ENCODE results near the gene NUP93.
"Not testable (repeated sequence)": the region's sequence is repeated elsewhere in the genome, so short reads cannot be mapped to it uniquely, and the experiment has no call there.

Gene NUP93

GRCh38 chr16:56779906-56780305, 50.0 kb downstream of the NUP93 start:
- DNase-seq (ENCODE audit: low spot score), result no peak

- DNase-seq (ENCODE audit: low spot score), result no peak
Observed at GRCh38 chr16:56780646-56781045, 50.7 kb downstream of the NUP93 start.

- DNase-seq (ENCODE audit: low spot score), result no peak
Observed at GRCh38 chr16:56781528-56781961, 51.6 kb downstream of the NUP93 start.

GRCh38 chr16:56783344-56783743, 53.4 kb downstream of the NUP93 start:
- DNase-seq (ENCODE audit: low spot score), result no peak

- no peak for DNase-seq (ENCODE audit: low spot score)
Observed at GRCh38 chr16:56785317-56785716, 55.4 kb downstream of the NUP93 start.

- no peak for DNase-seq (ENCODE audit: low spot score)
Observed at GRCh38 chr16:56787167-56787566, 57.2 kb downstream of the NUP93 start.

- DNase-seq (ENCODE audit: low spot score), result no peak
Observed at GRCh38 chr16:56788435-56788834, 58.5 kb downstream of the NUP93 start.

GRCh38 chr16:56789360-56789759, 59.4 kb downstream of the NUP93 start:
- DNase-seq (ENCODE audit: low spot score), result peak; percentile 57

GRCh38 chr16:56792967-56793366, 63.0 kb downstream of the NUP93 start:
- no peak for DNase-seq (ENCODE audit: low spot score)

GRCh38 chr16:56793492-56793891, 63.6 kb downstream of the NUP93 start:
- peak; percentile 41 for DNase-seq (ENCODE audit: low spot score)

- DNase-seq (ENCODE audit: low spot score), result no peak
Observed at GRCh38 chr16:56795011-56795410, 65.1 kb downstream of the NUP93 start.

- not testable (repeated sequence) for DNase-seq (ENCODE audit: low spot score)
Observed at GRCh38 chr16:56797038-56797437, 67.1 kb downstream of the NUP93 start.

GRCh38 chr16:56797861-56798260, 67.9 kb downstream of the NUP93 start:
- DNase-seq (ENCODE audit: low spot score), result no peak

- DNase-seq (ENCODE audit: low spot score), result no peak
Observed at GRCh38 chr16:56798955-56799354, 69.0 kb downstream of the NUP93 start.

GRCh38 chr16:56800355-56800754, 70.4 kb downstream of the NUP93 start:
- no peak for DNase-seq (ENCODE audit: low spot score)

- DNase-seq (ENCODE audit: low spot score), result no peak
Observed at GRCh38 chr16:56801762-56802161, 71.8 kb downstream of the NUP93 start.

GRCh38 chr16:56807011-56807675, 77.2 kb downstream of the NUP93 start:
- no peak for DNase-seq (ENCODE audit: low spot score)

- not testable (repeated sequence) for DNase-seq (ENCODE audit: low spot score)
Observed at GRCh38 chr16:56807676-56808067, 77.7 kb downstream of the NUP93 start.

- DNase-seq (ENCODE audit: low spot score), result no peak
Observed at GRCh38 chr16:56810954-56811353, 81.0 kb downstream of the NUP93 start.

GRCh38 chr16:56811602-56812001, 81.7 kb downstream of the NUP93 start:
- DNase-seq (ENCODE audit: low spot score), result not testable (repeated sequence)

GRCh38 chr16:56812884-56813283, 83.0 kb downstream of the NUP93 start:
- DNase-seq (ENCODE audit: low spot score), result no peak

- no peak for DNase-seq (ENCODE audit: low spot score)
Observed at GRCh38 chr16:56814537-56815432, 84.9 kb downstream of the NUP93 start.

GRCh38 chr16:56815721-56816120, 85.8 kb downstream of the NUP93 start:
- no peak for DNase-seq (ENCODE audit: low spot score)
